HG03159 (cell line): ENCODE measurements around the gene AGBL3.

Experiments used
- ATAC-seq: cut with Tn5 transposase; IDR thresholded peaks from one replicate; pipeline ENCODE4 v1.9.1; 2021; ENCODE audit warnings: mild to moderate bottlenecking, moderate library complexity; ENCODE audit not compliant: unreplicated experiment

AGBL3 gene

DNA sequence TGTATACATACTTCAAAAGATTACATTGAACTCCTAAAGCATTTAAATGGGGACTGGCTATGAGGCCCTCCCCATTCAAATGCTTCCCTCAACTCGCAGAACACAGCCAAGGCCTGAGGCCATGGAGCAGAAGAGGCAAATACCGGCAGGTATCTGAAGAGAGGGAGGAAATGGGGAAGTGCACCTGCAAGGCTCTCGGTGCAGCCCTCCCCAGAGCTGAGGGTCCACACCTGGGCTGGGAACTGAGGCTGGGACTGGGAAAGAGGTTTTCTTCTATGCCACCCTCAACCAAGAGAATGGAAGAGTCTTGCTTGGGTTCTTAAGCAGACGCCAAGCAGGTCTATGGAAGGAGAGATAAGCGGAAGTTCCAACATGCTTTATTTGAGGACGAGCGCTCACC, 197.2 kb downstream of the AGBL3 start:
- no peak for ATAC-seq

DNA sequence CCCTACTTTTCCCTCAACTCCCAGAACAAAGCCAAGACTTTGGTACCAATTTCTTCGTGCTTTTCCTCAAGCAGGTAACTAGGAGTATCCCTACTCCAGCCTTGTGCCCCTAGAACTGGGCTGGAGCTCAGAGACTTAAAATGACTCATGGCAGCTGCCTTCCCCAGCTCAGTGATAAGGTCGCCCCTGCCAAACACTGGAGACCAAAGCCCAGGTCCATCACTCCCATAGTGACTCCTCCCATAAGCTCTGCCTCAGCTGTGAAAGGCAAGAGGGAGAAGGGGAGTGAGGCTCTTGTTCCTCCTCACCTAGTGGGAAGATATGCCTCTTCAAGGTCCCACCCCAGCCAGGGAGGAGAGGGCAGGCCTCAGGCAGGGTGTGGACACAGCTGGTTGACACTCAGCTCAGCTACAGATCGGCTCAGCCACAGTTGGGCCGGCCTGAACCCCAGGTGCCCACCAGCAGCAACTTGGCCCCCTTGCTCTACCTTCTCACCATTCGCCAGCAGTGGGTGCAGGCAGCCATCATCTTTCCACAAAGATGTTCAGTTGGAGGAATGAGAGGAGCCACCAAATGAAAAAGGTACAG, 198.0 kb downstream of the AGBL3 start:
- ATAC-seq: no peak
